ENCODE results near the gene STT3B. TPM values are rescaled to one million over a fixed set of nuclear protein-coding genes. Genes with fewer than 3 reads are reported as not detected.
A peak's percentile ranks its signal among the peaks of the same experiment; 100 is the strongest.

STT3B gene
- total and polyA plus RNA-seq, 8 donors, result 15.1 to 183 (median 49.1) TPM

DNA sequence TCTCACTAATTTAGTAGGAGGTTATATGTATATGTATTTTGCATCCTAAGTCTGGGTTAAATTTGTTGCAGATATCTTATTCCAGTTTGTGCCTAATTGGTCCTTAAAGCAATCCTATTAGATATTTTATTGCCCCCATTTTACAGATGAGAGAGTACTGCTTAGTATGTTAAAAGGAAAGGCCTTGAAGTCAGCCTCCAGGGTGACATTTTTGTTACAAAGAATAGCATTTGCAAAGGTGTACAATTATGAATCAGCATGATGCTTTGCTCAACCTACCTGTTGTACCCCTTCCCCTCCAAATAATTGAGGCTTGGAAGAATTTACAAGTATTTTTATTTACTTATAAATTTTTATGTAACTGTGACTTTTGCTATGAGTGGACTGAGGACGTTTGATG lies 14.0 kb downstream of the STT3B start:
- TF ChIP-seq POLR2A (IDR thresholded peaks at IDR 0.05) (no peak), POLR2AphosphoS5 (IDR thresholded peaks at IDR 0.05) (no peak), EP300 (IDR thresholded peaks at IDR 0.05) (no peak)
- TF ChIP-seq, protein P1, sequence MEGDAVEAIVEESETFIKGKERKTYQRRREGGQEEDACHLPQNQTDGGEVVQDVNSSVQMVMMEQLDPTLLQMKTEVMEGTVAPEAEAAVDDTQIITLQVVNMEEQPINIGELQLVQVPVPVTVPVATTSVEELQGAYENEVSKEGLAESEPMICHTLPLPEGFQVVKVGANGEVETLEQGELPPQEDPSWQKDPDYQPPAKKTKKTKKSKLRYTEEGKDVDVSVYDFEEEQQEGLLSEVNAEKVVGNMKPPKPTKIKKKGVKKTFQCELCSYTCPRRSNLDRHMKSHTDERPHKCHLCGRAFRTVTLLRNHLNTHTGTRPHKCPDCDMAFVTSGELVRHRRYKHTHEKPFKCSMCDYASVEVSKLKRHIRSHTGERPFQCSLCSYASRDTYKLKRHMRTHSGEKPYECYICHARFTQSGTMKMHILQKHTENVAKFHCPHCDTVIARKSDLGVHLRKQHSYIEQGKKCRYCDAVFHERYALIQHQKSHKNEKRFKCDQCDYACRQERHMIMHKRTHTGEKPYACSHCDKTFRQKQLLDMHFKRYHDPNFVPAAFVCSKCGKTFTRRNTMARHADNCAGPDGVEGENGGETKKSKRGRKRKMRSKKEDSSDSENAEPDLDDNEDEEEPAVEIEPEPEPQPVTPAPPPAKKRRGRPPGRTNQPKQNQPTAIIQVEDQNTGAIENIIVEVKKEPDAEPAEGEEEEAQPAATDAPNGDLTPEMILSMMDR (IDR thresholded peaks at IDR 0.05), result no peak
- no peak for DNase-seq
- Histone ChIP-seq H3K36me3 (no peaks in the 10 kb centered on the region), H3K9me3 (no peaks in the 10 kb centered on the region), H3K4me1 (peaks cover 5 to 86% (median 49%) of the 10 kb centered on the region in 4 donors), H3K4me3 (no peak overlapping the region), H3K27me3 (no peaks in the 10 kb centered on the region), H3K27ac (no peak overlapping the region)
- 62 to 84% (median 65%) methylated on average over 1 of the region's 1 CpG for WGBS, 5 donors
- intact Hi-C loops (cut with DNase I; ENCODE audit: low total_unique reads), result no loop called here

DNA sequence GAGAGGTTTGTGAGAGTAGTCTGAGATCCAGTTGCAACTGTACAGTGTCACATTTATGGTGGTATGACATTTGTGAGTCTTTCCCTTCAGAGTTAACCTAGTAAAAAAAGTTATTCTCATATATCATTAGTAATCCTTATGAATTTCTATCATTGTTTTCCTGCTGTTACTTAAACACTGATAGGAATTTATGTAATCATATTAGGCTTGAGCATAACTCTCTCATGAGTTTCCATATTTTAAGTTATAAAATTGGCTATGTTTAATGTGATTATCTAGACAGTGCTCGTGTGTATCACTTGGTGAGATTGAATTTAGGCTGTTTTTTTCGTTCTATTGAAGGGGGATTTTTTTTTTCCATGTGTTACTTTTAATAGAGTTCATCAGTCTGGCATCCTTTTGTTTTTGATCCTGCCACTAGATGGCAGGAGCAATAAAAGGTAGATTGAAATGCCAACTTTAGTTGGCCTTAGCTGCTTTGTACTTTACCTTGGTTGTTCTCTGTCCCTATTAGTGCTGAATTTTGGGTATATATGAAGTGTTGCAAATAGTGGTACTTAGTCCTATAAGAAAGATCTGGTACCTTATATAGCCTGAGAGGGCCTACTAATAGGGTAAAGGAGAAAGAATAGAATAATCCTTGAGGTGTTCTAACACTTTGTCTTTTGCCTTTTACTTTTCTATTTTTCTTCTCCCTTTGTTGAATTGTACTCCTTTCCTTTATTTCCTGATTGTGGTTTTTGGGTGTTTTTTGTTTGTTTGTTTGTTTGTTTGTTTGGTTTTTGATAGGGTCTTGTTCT lies 17.9 kb downstream of the STT3B start:
- intact Hi-C loops (cut with DNase I; ENCODE audit: low total_unique reads), result no loop called here

DNA sequence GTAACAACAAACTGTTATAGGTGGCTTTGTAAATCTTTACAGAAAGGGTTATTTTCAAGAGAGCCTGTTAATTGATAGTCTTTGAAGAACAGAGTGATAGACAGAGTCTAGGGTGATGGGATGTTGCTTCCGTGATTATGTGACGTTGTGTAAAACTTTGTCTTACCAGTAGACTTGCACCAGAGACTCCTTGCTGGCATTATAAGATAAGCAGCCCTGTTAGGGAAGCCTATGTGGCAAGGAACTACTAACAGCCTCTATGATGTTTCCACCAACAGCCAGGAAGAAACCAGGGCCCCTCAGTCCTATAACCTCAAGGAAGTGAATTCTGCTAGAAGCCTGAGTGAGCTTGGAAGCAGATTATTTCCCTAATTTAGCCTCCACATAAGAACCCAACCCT lies 18.9 kb downstream of the STT3B start:
- WGBS, 5 donors, result 73 to 100% (median 91%) methylated on average over 2 of the region's 2 CpGs
- no peaks in the 10 kb centered on the region for H3K36me3 ChIP-seq
- DNase-seq, result no peak
- H3K27me3 ChIP-seq, result no peaks in the 10 kb centered on the region
- no peak overlapping the region for H3K4me3 ChIP-seq
- H3K27ac ChIP-seq, result no peak overlapping the region
- H3K4me1 ChIP-seq, result peaks cover 4 to 64% (median 32%) of the 10 kb centered on the region in 4 donors
- H3K9me3 ChIP-seq, result no peaks in the 10 kb centered on the region
- intact Hi-C loops (cut with DNase I; ENCODE audit: low total_unique reads), result no loop called here
- TF ChIP-seq POLR2A (IDR thresholded peaks at IDR 0.05), result no peak
- no peak for TF ChIP-seq POLR2AphosphoS5 (IDR thresholded peaks at IDR 0.05)
- no peak for TF ChIP-seq EP300 (IDR thresholded peaks at IDR 0.05)
- TF ChIP-seq, protein P1 (IDR thresholded peaks at IDR 0.05), result no peak

More for the DNA sequence above, 17.9 kb downstream of the STT3B start:
- no peak overlapping the region for H3K27ac ChIP-seq
- H3K9me3 ChIP-seq, result no peaks in the 10 kb centered on the region
- H3K27me3 ChIP-seq, result no peaks in the 10 kb centered on the region
- peak in 1 of 2 donors; percentile 59 for DNase-seq
- peaks cover 5 to 74% (median 41%) of the 10 kb centered on the region in 4 donors for H3K4me1 ChIP-seq
- TF ChIP-seq, protein P1 (IDR thresholded peaks at IDR 0.05), result peak in 5 of 7 experiments; percentile 18 to 64 (median 50)
- TF ChIP-seq POLR2A (IDR thresholded peaks at IDR 0.05), result no peak
- no peak overlapping the region for H3K4me3 ChIP-seq
- 4 to 12% (median 8%) methylated on average over 2 of the region's 2 CpGs for WGBS, 5 donors
- no peaks in the 10 kb centered on the region for H3K36me3 ChIP-seq

DNA sequence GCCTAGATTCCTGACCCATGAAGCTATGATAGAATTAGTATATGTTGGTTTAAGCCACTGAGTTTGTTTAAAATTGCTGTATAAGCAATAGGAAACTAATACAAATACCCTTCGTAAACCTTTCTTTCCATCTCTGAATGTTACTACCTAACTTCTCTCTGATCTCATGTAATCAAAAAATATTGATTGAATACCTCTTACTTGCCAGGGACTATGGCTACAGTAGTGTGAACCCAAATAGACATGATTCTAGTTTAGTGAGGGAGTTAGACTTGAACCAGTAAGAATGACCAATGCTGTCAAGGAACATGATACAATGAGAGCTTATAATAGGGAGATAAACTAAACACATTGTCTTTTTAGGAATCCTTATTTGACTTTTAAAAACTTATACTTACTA lies 19.4 kb downstream of the STT3B start:
- Histone ChIP-seq H3K27ac (no peak overlapping the region), H3K4me1 (peaks cover 0 to 60% (median 30%) of the 10 kb centered on the region in 4 donors), H3K27me3 (no peaks in the 10 kb centered on the region), H3K9me3 (no peaks in the 10 kb centered on the region), H3K4me3 (no peak overlapping the region), H3K36me3 (no peaks in the 10 kb centered on the region)
- DNase-seq, result no peak
- TF ChIP-seq EP300 (IDR thresholded peaks at IDR 0.05) (no peak), POLR2A (IDR thresholded peaks at IDR 0.05) (no peak), POLR2AphosphoS5 (IDR thresholded peaks at IDR 0.05) (no peak)
- TF ChIP-seq, protein P1 (IDR thresholded peaks at IDR 0.05), result no peak
- intact Hi-C loops (cut with DNase I; ENCODE audit: low total_unique reads), result no loop called here
- WGBS, 5 donors, result 74 to 91% (median 78%) methylated on average over 1 of the region's 1 CpG

All from stomach (tissue), 9 donors.